Endothelial cell of umbilical vein (primary cell): Measurements from ENCODE around the gene LONP2. TPM values are rescaled to one million over a fixed set of nuclear protein-coding genes. Genes with fewer than 3 reads are reported as not detected.

Experiments
- BruUV-seq: library from RNA; stranded (reverse); fragments of 400-500 nt; replicated peaks from 2 replicates; lab custom pipeline; 2021; lab: Mats Ljungman, UMichigan
- CTCF ChIA-PET: fragments of 300-600, 350-600 bp; sonication (Branson Sonifier 250); formaldehyde crosslinking; loops from one replicate; lab custom pipeline; 2021; ENCODE audit warnings: antibody characterized with exemption, inconsistent platforms; lab: Charles Lee
- POLR2A ChIA-PET: fragments of 300-600, 350-600 bp; sonication (Branson Sonifier 250); formaldehyde crosslinking; loops from one replicate; lab custom pipeline; 2021; ENCODE audit warnings: antibody characterized with exemption, inconsistent platforms; lab: Charles Lee
- DNase-seq: peaks from one replicate; pipeline ENCODE4 v3.0.0-alpha.2; 2011; ENCODE audit warnings: low read depth, low spot score
- FAIRE-seq: peaks from 2 replicates; lab custom pipeline; 2011; peaks lifted over from hg19 to GRCh38; lab: Jason Lieb, UNC
- H2AFZ ChIP-seq: 2 replicates; pipeline ENCODE4 v1.6.0; 2012; ENCODE audit warnings: low read depth, low read length, control low read depth, inconsistent platforms
- H3K27ac ChIP-seq: 2 replicates; pipeline ENCODE4 v1.5.1; 2011; ENCODE audit warnings: low read depth, mild to moderate bottlenecking, control low read depth, low read length, moderate library complexity; ENCODE audit not compliant: insufficient read depth
- H3K27me3 ChIP-seq, 2 experiments: 2 replicates each; pipeline versions ENCODE4 v1.6.0 to v1.6.1; 2011; ENCODE audit warnings: low read length in 2 of 2, mixed read lengths in 1 of 2; ENCODE audit not compliant: control insufficient read depth in 2 of 2, insufficient read depth in 2 of 2
- H3K36me3 ChIP-seq, 2 experiments: 2 replicates in 1 of 2; 3 replicates in 1 of 2; pipeline ENCODE4 v1.5.1; 2011; ENCODE audit warnings: low read length in 2 of 2, mild to moderate bottlenecking in 1 of 2, moderate library complexity in 1 of 2; ENCODE audit not compliant: control insufficient read depth in 2 of 2, insufficient read depth in 2 of 2; ENCODE audit errors: extremely low read depth in 1 of 2
- H3K4me1 ChIP-seq: 3 replicates; pipeline ENCODE4 v1.5.1; 2011; ENCODE audit warnings: mild to moderate bottlenecking, low read length; ENCODE audit not compliant: control insufficient read depth, insufficient read depth; ENCODE audit errors: extremely low read depth
- H3K4me2 ChIP-seq: 2 replicates; pipeline ENCODE4 v1.6.1; 2011; ENCODE audit warnings: low read length, control low read depth, mixed read lengths; ENCODE audit not compliant: insufficient read depth
- H3K4me3 ChIP-seq, 3 experiments: fragments of 200-600 bp in 1 of 3; sonication (generic), shearing (Covaris generic) in 1 of 3; replicated peaks in 1 of 3; 2 replicates each; pipeline ENCODE4 v1.5.1; 2011 to 2016; ENCODE audit warnings: control low read depth in 3 of 3, low read length in 3 of 3, mild to moderate bottlenecking in 2 of 3, inconsistent platforms in 1 of 3, low read depth in 1 of 3, moderate library complexity in 1 of 3; ENCODE audit not compliant: insufficient read depth in 1 of 3
- H3K79me2 ChIP-seq: 2 replicates; pipeline ENCODE4 v1.6.0; 2012; ENCODE audit warnings: low read length, inconsistent platforms; ENCODE audit not compliant: control insufficient read depth, insufficient read depth
- H3K9ac ChIP-seq: replicated peaks from 2 replicates; pipeline ENCODE3; 2011; ENCODE audit warnings: low read length, control low read depth; ENCODE audit not compliant: insufficient read depth; ENCODE audit errors: extremely low read depth
- H3K9me1 ChIP-seq: replicated peaks from 3 replicates; pipeline ENCODE4 v1.6.0; 2011; ENCODE audit warnings: mild to moderate bottlenecking, low read length; ENCODE audit not compliant: control insufficient read depth, insufficient read depth; ENCODE audit errors: extremely low read depth
- H3K9me3 ChIP-seq: replicated peaks from 2 replicates; pipeline ENCODE4 v1.5.1; 2012; ENCODE audit warnings: low read length, inconsistent platforms; ENCODE audit not compliant: control insufficient read depth, insufficient read depth
- H4K20me1 ChIP-seq: replicated peaks from 2 replicates; pipeline ENCODE3; 2011; ENCODE audit warnings: mild to moderate bottlenecking, low read length; ENCODE audit not compliant: control insufficient read depth, insufficient read depth; ENCODE audit errors: extremely low read depth
- CTCF ChIP-seq, 2 donors: IDR thresholded peaks; 1 replicate in 1 of 2; 2 replicates in 1 of 2; pipeline ENCODE4 v1.5.1; 2011; ENCODE audit warnings: low read length in 2 of 2, mild to moderate bottlenecking in 2 of 2, moderate library complexity in 2 of 2, control low read depth in 1 of 2, inconsistent platforms in 1 of 2, low read depth in 1 of 2; ENCODE audit not compliant: insufficient read depth in 1 of 2; ENCODE audit errors: extremely low read depth in 1 of 2
- EZH2 ChIP-seq: IDR thresholded peaks from 2 replicates; pipeline ENCODE4 v1.6.1; 2012; ENCODE audit warnings: borderline replicate concordance, low read depth, mild to moderate bottlenecking, moderate library complexity, low read length, inconsistent platforms; ENCODE audit not compliant: severe bottlenecking
- FOS ChIP-seq: IDR thresholded peaks from 2 replicates; pipeline ENCODE4 v1.6.1; 2011; ENCODE audit warnings: mild to moderate bottlenecking, low read length, moderate library complexity, borderline replicate concordance; ENCODE audit not compliant: insufficient read depth
- GATA2 ChIP-seq: IDR thresholded peaks from 2 replicates; pipeline ENCODE4 v1.7.0; 2011; ENCODE audit warnings: low read depth, mild to moderate bottlenecking, moderate library complexity, mixed read lengths, low read length; ENCODE audit not compliant: insufficient read length, insufficient read depth
- JUN ChIP-seq: IDR thresholded peaks from 2 replicates; pipeline ENCODE4 v1.6.1; 2011; ENCODE audit warnings: borderline replicate concordance, low read depth; ENCODE audit not compliant: insufficient read length, insufficient read depth
- MYC ChIP-seq: IDR thresholded peaks from one replicate; pipeline ENCODE4 v1.6.1; 2011; ENCODE audit warnings: mild to moderate bottlenecking, low read depth, low read length
- POLR2A ChIP-seq: IDR thresholded peaks from 2 replicates; pipeline ENCODE4 v1.6.1; 2012; ENCODE audit warnings: low read depth, mild to moderate bottlenecking, control low read depth, low read length
- POLR2AphosphoS5 ChIP-seq: IDR thresholded peaks from 2 replicates; pipeline ENCODE4 v1.6.1; 2012; ENCODE audit warnings: low read depth, mild to moderate bottlenecking, control low read depth, low read length, moderate library complexity; ENCODE audit not compliant: insufficient read depth
- dilution Hi-C: fragments of 300-500 bp; cut with MboI; formaldehyde crosslinking; loops from one replicate; pipeline ENCODE4 v1.15.0; 2019; ENCODE audit warnings: low sequenced_read_pairs; ENCODE audit not compliant: extremely low pct_ligation_motif_present
- intact Hi-C: fragments of 100-400 bp; cut with micrococcal nuclease; formaldehyde crosslinking; loops from one replicate; pipeline ENCODE4 v1.10.0; 2022
- polyA plus RNA-seq, 4 experiments: library from polyadenylated mRNA; depleted of rRNA in 3 of 4; stranded (reverse) in 3 of 4; unstranded in 1 of 4; fragments of >200 nt; gene quantifications; 2 replicates each; pipeline versions ENCODE4 v1.2.1 to v1.2.3, GENCODE V29; 2011 to 2012; ENCODE audit warnings: missing spikeins in 1 of 4
- total RNA-seq: library from RNA; stranded (reverse); gene quantifications from 2 replicates; pipeline ENCODE4 v1.2.3, GENCODE V29; 2021
- TF ChIP-seq, protein P1 (sequence below): IDR thresholded peaks from 2 replicates; pipeline ENCODE4 v1.6.1; 2011; ENCODE audit not compliant: insufficient read depth, insufficient read length

LONP2 gene
- total and polyA plus RNA-seq, 2 donors (not counting 3 experiments of a cell fraction or from before 2014, with no cell fraction given): 13.5 to 38.4 TPM

DNA sequence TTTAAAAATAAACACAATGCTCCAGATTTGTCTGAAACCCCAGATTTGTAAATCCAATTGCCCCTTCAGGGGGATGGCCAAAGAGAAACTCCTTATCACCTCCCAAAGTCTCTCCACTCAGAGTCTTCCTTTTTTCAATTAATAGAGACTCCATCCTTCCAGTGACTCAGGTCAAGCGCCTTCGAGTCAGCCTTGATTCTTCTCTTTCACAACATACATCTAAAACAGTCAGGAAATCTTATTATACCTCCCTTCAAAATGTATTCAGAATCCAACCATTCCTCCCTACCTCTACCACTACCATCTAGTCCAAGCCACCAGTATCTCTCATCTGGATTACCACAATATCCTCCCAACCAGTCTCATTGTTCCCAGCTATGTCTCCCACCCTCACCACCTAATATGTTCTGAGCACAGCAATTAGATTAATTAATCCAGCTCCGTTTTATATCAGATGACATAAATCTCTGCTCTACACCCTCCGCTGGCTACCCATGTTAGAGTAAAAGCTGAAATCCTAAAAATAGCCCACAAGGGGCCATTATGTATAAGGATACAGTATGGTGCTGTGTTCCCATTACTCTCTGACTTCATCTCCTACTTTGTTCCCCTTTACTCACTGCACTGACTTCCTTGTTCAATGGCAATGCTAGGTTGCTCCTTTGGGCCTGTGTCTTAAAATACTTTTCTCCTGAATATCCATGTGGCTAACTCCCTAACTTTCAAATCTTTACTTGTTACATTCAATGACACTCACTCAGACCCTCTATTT lies 129.3 kb downstream of the LONP2 start:
- no peak overlapping the region for H2AFZ ChIP-seq
- TF ChIP-seq, protein P1, sequence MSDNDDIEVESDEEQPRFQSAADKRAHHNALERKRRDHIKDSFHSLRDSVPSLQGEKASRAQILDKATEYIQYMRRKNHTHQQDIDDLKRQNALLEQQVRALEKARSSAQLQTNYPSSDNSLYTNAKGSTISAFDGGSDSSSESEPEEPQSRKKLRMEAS: no peak
- no peak for TF ChIP-seq EZH2
- TF ChIP-seq JUN: no peak
- TF ChIP-seq CTCF (IDR thresholded peaks at IDR 0.05; ENCODE audit: extremely low read depth in 1 of 2, insufficient read depth in 1 of 2, low read depth in 1 of 2, low read length in 2 of 2): no peak
- TF ChIP-seq FOS: no peak
- TF ChIP-seq POLR2AphosphoS5: no peak
- TF ChIP-seq MYC: no peak
- TF ChIP-seq POLR2A: no peak
- TF ChIP-seq GATA2: no peak
- no peaks in the 10 kb centered on the region for H3K9me1 ChIP-seq
- no peaks in the 10 kb centered on the region for H3K27me3 ChIP-seq
- BruUV-seq: no TSS peak
- POLR2A ChIA-PET: no interaction called here
- no peak for FAIRE-seq
- intact Hi-C loops (no loop called here), dilution Hi-C loops (no loop called here)
- H3K9me3 ChIP-seq: no peaks in the 10 kb centered on the region
- peaks cover 17% of the 10 kb centered on the region for H4K20me1 ChIP-seq
- CTCF ChIA-PET: no interaction called here
- DNase-seq: no peak
- no peaks in the 10 kb centered on the region for H3K4me1 ChIP-seq
- no peaks in the 10 kb centered on the region for H3K36me3 ChIP-seq
- no peak overlapping the region for H3K27ac ChIP-seq
- H3K9ac ChIP-seq: no peak overlapping the region
- H3K4me2 ChIP-seq: no peak overlapping the region
- peaks cover 91% of the 10 kb centered on the region for H3K79me2 ChIP-seq
- H3K4me3 ChIP-seq: no peak overlapping the region
